IMR-90 (cell line): ENCODE results near the gene EIF4G2. TPM values are rescaled to one million over a fixed set of nuclear protein-coding genes. Genes with fewer than 3 reads are reported as not detected.

Experiments used
- ATAC-seq: fragments of 200-7000 bp; cut with Tn5 transposase; 2 replicates; pipeline ENCODE4 v1.9.1; 2020; ENCODE audit warnings: low read depth, mild to moderate bottlenecking, moderate library complexity
- BruUV-seq: library from RNA; stranded (reverse); fragments of 400-500 nt; replicated peaks from 2 replicates; lab custom pipeline; 2021; lab: Mats Ljungman, UMichigan
- CTCF ChIA-PET: fragments of 300-600 bp; formaldehyde crosslinking; extraction: SDS; loops from one replicate; lab custom pipeline; 2021; ENCODE audit warnings: antibody characterized with exemption; lab: Yijun Ruan, JAX
- POLR2A ChIA-PET: fragments of 300-600 bp; sonication (Branson Sonifier 250); formaldehyde crosslinking; loops from one replicate; lab custom pipeline; 2022; ENCODE audit warnings: antibody characterized with exemption; ENCODE audit not compliant: unreplicated experiment; lab: Charles Lee
- DNase-seq: peaks from one replicate; pipeline ENCODE4 v3.0.0; 2013
- H2AFZ ChIP-seq: replicated peaks from 2 replicates; pipeline ENCODE3; 2013; ENCODE audit warnings: low read length, mild to moderate bottlenecking; ENCODE audit not compliant: poor library complexity
- H2AK5ac ChIP-seq: 2 replicates; pipeline ENCODE4 v1.6.1; 2013; ENCODE audit warnings: low read depth, low read length, inconsistent platforms
- H2AK9ac ChIP-seq: replicated peaks from 2 replicates; pipeline ENCODE3; 2013; ENCODE audit warnings: mild to moderate bottlenecking, low read depth, low read length, moderate library complexity; ENCODE audit not compliant: poor library complexity
- H2BK120ac ChIP-seq: 2 replicates; pipeline ENCODE4 v1.6.1; 2013; ENCODE audit warnings: low read depth, low read length, inconsistent platforms
- H2BK15ac ChIP-seq: 3 replicates; pipeline ENCODE4 v1.6.1; 2013; ENCODE audit warnings: low read depth, low read length, inconsistent platforms
- H2BK20ac ChIP-seq: 2 replicates; pipeline ENCODE4 v1.6.1; 2013; ENCODE audit warnings: low read depth, mild to moderate bottlenecking, inconsistent platforms, low read length, moderate library complexity
- H2BK5ac ChIP-seq: 2 replicates; pipeline ENCODE4 v1.6.1; 2013; ENCODE audit warnings: mild to moderate bottlenecking, low read depth, low read length, inconsistent platforms; ENCODE audit not compliant: poor library complexity, severe bottlenecking
- H3K14ac ChIP-seq: replicated peaks from 2 replicates; pipeline ENCODE4 v1.6.1; 2013; ENCODE audit warnings: low read depth, low read length, inconsistent platforms
- H3K18ac ChIP-seq: 2 replicates; pipeline ENCODE4 v1.6.1; 2013; ENCODE audit warnings: low read depth, low read length, control low read depth
- H3K23ac ChIP-seq: 2 replicates; pipeline ENCODE4 v1.6.1; 2013; ENCODE audit warnings: low read depth, low read length, inconsistent platforms
- H3K27ac ChIP-seq: 2 replicates; pipeline ENCODE4 v1.5.1; 2013; ENCODE audit warnings: mild to moderate bottlenecking, control low read depth, low read length; ENCODE audit not compliant: insufficient read depth
- H3K27me3 ChIP-seq: 2 replicates; pipeline ENCODE4 v1.6.1; 2013; ENCODE audit warnings: low read length; ENCODE audit not compliant: control insufficient read depth, insufficient read depth
- H3K36me3 ChIP-seq: 2 replicates; pipeline ENCODE4 v1.6.1; 2013; ENCODE audit warnings: low read length, mixed read lengths; ENCODE audit not compliant: control insufficient read depth, insufficient read depth
- H3K4ac ChIP-seq: 2 replicates; pipeline ENCODE4 v1.6.1; 2013; ENCODE audit warnings: low read depth, low read length, inconsistent platforms
- H3K4me1 ChIP-seq: 2 replicates; pipeline ENCODE4 v1.6.1; 2013; ENCODE audit warnings: low read length, mixed read lengths; ENCODE audit not compliant: control insufficient read depth, insufficient read depth
- H3K4me2 ChIP-seq: 2 replicates; pipeline ENCODE4 v1.6.1; 2013; ENCODE audit warnings: low read depth, mild to moderate bottlenecking, control low read depth, low read length, moderate library complexity
- H3K4me3 ChIP-seq: 2 replicates; pipeline ENCODE4 v1.5.1; 2013; ENCODE audit warnings: low read depth, mild to moderate bottlenecking, control low read depth, low read length, moderate library complexity; ENCODE audit not compliant: insufficient read depth
- H3K56ac ChIP-seq: 2 replicates; pipeline ENCODE4 v1.6.1; 2013; ENCODE audit warnings: low read length, inconsistent platforms; ENCODE audit not compliant: insufficient read depth; ENCODE audit errors: extremely low read depth
- H3K79me1 ChIP-seq, 2 experiments: 2 replicates each; pipeline ENCODE4 v1.6.1; 2013; ENCODE audit warnings: low read length in 2 of 2, inconsistent platforms in 1 of 2, low read depth in 1 of 2
- H3K9ac ChIP-seq: 2 replicates; pipeline ENCODE4 v1.6.1; 2013; ENCODE audit warnings: low read depth, low read length, control low read depth
- H3K9me1 ChIP-seq: 2 replicates; pipeline ENCODE4 v1.6.1; 2013; ENCODE audit warnings: low read length, inconsistent platforms; ENCODE audit not compliant: insufficient read depth
- H3K9me3 ChIP-seq: 2 replicates; pipeline ENCODE4 v1.6.1; 2013; ENCODE audit warnings: low read length; ENCODE audit not compliant: control insufficient read depth, insufficient read depth
- H4K20me1 ChIP-seq: 2 replicates; pipeline ENCODE4 v1.6.1; 2013; ENCODE audit warnings: low read length, inconsistent platforms; ENCODE audit not compliant: insufficient read depth
- H4K5ac ChIP-seq: 2 replicates; pipeline ENCODE4 v1.6.1; 2013; ENCODE audit warnings: mild to moderate bottlenecking, low read depth, low read length, control low read depth
- H4K8ac ChIP-seq, 2 experiments: 2 replicates each; pipeline ENCODE4 v1.6.1; 2013; ENCODE audit warnings: low read depth in 2 of 2, low read length in 2 of 2, control low read depth in 1 of 2, inconsistent platforms in 1 of 2
- H4K91ac ChIP-seq: 2 replicates; pipeline ENCODE4 v1.6.1; 2013; ENCODE audit warnings: low read depth, low read length, inconsistent platforms; ENCODE audit not compliant: insufficient read depth
- BHLHE40 ChIP-seq: fragments of 150-350 bp; IDR thresholded peaks from 2 replicates; pipeline ENCODE4 v1.6.1; 2016; ENCODE audit warnings: mild to moderate bottlenecking, low read depth, low read length
- CEBPB ChIP-seq: IDR thresholded peaks from 2 replicates; pipeline ENCODE4 v1.6.1; 2012; ENCODE audit warnings: low read depth, low read length, improper control_type of control experiment
- CHD1 ChIP-seq: IDR thresholded peaks from 2 replicates; pipeline ENCODE4 v1.6.1; 2012; ENCODE audit warnings: low read depth, low read length, improper control_type of control experiment
- ELK1 ChIP-seq: fragments of 150-350 bp; IDR thresholded peaks from 2 replicates; pipeline ENCODE4 v1.6.1; 2016; ENCODE audit warnings: low read depth, mild to moderate bottlenecking, low read length, moderate library complexity, borderline replicate concordance
- FOS ChIP-seq: fragments of 150-350 bp; IDR thresholded peaks from 2 replicates; pipeline ENCODE4 v1.6.1; 2016; ENCODE audit warnings: low read depth, low read length
- MAFK ChIP-seq: IDR thresholded peaks from 2 replicates; pipeline ENCODE4 v1.6.1; 2012; ENCODE audit warnings: low read depth, low read length, improper control_type of control experiment
- MXI1 ChIP-seq: IDR thresholded peaks from 2 replicates; pipeline ENCODE4 v1.6.1; 2012; ENCODE audit warnings: low read depth, mild to moderate bottlenecking, low read length, moderate library complexity, borderline replicate concordance
- NFE2L2 ChIP-seq: fragments of 150-350 bp; IDR thresholded peaks from 2 replicates; pipeline ENCODE4 v1.6.1; 2016; ENCODE audit warnings: low read depth, mild to moderate bottlenecking, low read length
- POLR2A ChIP-seq: IDR thresholded peaks from 2 replicates; pipeline ENCODE4 v1.6.1; 2012; ENCODE audit warnings: mild to moderate bottlenecking, low read depth, low read length
- RCOR1 ChIP-seq: IDR thresholded peaks from 2 replicates; pipeline ENCODE4 v1.6.1; 2012; ENCODE audit warnings: mild to moderate bottlenecking, low read length, improper control_type of control experiment; ENCODE audit not compliant: insufficient replicate concordance
- RFX5 ChIP-seq: IDR thresholded peaks from 2 replicates; pipeline ENCODE4 v1.8.0; 2012; ENCODE audit warnings: low read depth, mild to moderate bottlenecking, low read length, moderate library complexity
- SMC3 ChIP-seq: fragments of 150-350 bp; IDR thresholded peaks from 2 replicates; pipeline ENCODE4 v1.6.1; 2016; ENCODE audit warnings: low read depth, mild to moderate bottlenecking, antibody characterized with exemption, low read length, moderate library complexity
- USF2 ChIP-seq: fragments of 150-350 bp; IDR thresholded peaks from 2 replicates; pipeline ENCODE4 v1.6.1; 2017; ENCODE audit warnings: mild to moderate bottlenecking, antibody characterized with exemption, low read length, low read depth
- WGBS, 2 experiments: methylation state at CpG; one replicate each; pipeline versions ENCODE4 v1.1.5 to v1.1.7; 2013; ENCODE audit warnings: missing lambda C conversion rate in 2 of 2; ENCODE audit not compliant: insufficient read length in 1 of 2; ENCODE audit errors: extremely low coverage in 2 of 2; 5-methylcytosine and 5-hydroxymethylcytosine counted together
- dilution Hi-C: fragments of 300-500 bp; cut with HindIII; formaldehyde crosslinking; loops from one replicate; pipeline ENCODE4 v1.14.3; 2018; ENCODE audit warnings: low sequenced_read_pairs; ENCODE audit not compliant: unreplicated experiment
- in situ Hi-C: fragments of 300-500 bp; cut with MboI; formaldehyde crosslinking; loops from 3 replicates; pipeline ENCODE4 v1.14.3; 2019; ENCODE audit warnings: low sequenced_read_pairs, inconsistent platforms, mixed read lengths
- intact Hi-C: fragments of 100-400 bp; cut with micrococcal nuclease; formaldehyde crosslinking; loops from 2 replicates; pipeline ENCODE4 v1.10.0; 2022
- polyA plus RNA-seq, 3 experiments: library from polyadenylated mRNA; depleted of rRNA; stranded (reverse); fragments of >200 nt; gene quantifications; 2 replicates each; pipeline ENCODE4 v1.2.3, GENCODE V29; 2012; ENCODE audit warnings: low replicate concordance in 1 of 3
- total RNA-seq: library from RNA; depleted of rRNA; stranded (reverse); fragments of >200 nt; gene quantifications from 2 replicates; pipeline ENCODE4 v1.2.3, GENCODE V29; 2012

Gene EIF4G2
- total and polyA plus RNA-seq, 2 of the 4 experiments (the other 2 are of a cell fraction) = 492 to 1,216 TPM

- H3K4ac ChIP-seq = peak overlapping the region; percentile 80
- peak overlapping the region; percentile 100 for H2AFZ ChIP-seq
- peak overlapping the region; percentile 75 for H3K27ac ChIP-seq
- dilution Hi-C loops (no loop called here), intact Hi-C loops (no loop called here), in situ Hi-C loops (no loop called here)
- H3K4me1 ChIP-seq = no peaks in the 10 kb centered on the region; the same call in 1 of the 2 replicates
- ChIA-PET POLR2A (no interaction called here), CTCF (interaction anchor here (1.0 kb wide), 1 partner anchor 19 kb away, joined by 4 read pairs; no protein-coding TSS in a partner anchor)
- peak overlapping the region; percentile 42 for H2BK5ac ChIP-seq
- H3K23ac ChIP-seq = peak overlapping the region; percentile 88
- 0 out of 2 replicates have a peak overlapping the region, but pooled peaks have one; percentile 29 for H2AK5ac ChIP-seq
- no peak for TF ChIP-seq FOS
- TF ChIP-seq CHD1 = no peak
- TF ChIP-seq RFX5 = no peak
- no peak for TF ChIP-seq SMC3
- no peak for TF ChIP-seq POLR2A
- TF ChIP-seq MAFK = no peak
- TF ChIP-seq MXI1 = no peak
- no peak for TF ChIP-seq USF2
- TF ChIP-seq RCOR1 = no peak
- TF ChIP-seq NFE2L2 = no peak
- no peak for TF ChIP-seq ELK1
- no peak for TF ChIP-seq BHLHE40
- no peak for TF ChIP-seq CEBPB
- no peak overlapping the region for H4K91ac ChIP-seq
- H2BK20ac ChIP-seq = no peak overlapping the region
- H3K4me3 ChIP-seq = peak overlapping the region; percentile 87
- H3K9ac ChIP-seq = peak overlapping the region; percentile 87
- H3K9me1 ChIP-seq = peaks cover 3% of the 10 kb centered on the region; the same call in 1 of the 2 replicates
- 0 out of 2 replicates have a peak overlapping the region, but pooled peaks have one; percentile 44 for H3K56ac ChIP-seq
- BruUV-seq = no TSS peak
- H3K18ac ChIP-seq = peak overlapping the region; percentile 24; the same call in 1 of the 2 replicates
- H2BK15ac ChIP-seq = no peak overlapping the region
- peak overlapping the region; percentile 79 for H3K14ac ChIP-seq
- peaks cover 9% of the 10 kb centered on the region for H4K20me1 ChIP-seq
- H2AK9ac ChIP-seq = peak overlapping the region; percentile 99
- H4K8ac ChIP-seq = peak overlapping the region; percentile 51 to 68; a peak in 2 of 4 replicates
- H2BK120ac ChIP-seq = peak overlapping the region; percentile 44; the same call in 1 of the 2 replicates
- peak overlapping the region; percentile 49; the same call in 1 of the 2 replicates for H4K5ac ChIP-seq
- H3K27me3 ChIP-seq = no peaks in the 10 kb centered on the region
- DNase-seq (no peak), ATAC-seq (peak; percentile 18)
- no CpG with 5 or more reads among the region's 14 CpGs for WGBS, 2 experiments
- H3K4me2 ChIP-seq = peak overlapping the region; percentile 98
- no peaks in the 10 kb centered on the region for H3K9me3 ChIP-seq
- H3K79me1 ChIP-seq = peaks cover 12 to 22% of the 10 kb centered on the region in 2 experiments
- H3K36me3 ChIP-seq = peaks cover 4% of the 10 kb centered on the region
Measured at GRCh38 chr11:10751581-10751940, 57.2 kb downstream of the EIF4G2 start.
